HG02798 (cell line): ENCODE results near the gene KIFAP3.

Experiments
- ATAC-seq: cut with Tn5 transposase; IDR thresholded peaks from one replicate; pipeline ENCODE4 v1.9.1; 2021; ENCODE audit warnings: mild to moderate bottlenecking; ENCODE audit not compliant: unreplicated experiment, poor library complexity

The KIFAP3 gene

DNA sequence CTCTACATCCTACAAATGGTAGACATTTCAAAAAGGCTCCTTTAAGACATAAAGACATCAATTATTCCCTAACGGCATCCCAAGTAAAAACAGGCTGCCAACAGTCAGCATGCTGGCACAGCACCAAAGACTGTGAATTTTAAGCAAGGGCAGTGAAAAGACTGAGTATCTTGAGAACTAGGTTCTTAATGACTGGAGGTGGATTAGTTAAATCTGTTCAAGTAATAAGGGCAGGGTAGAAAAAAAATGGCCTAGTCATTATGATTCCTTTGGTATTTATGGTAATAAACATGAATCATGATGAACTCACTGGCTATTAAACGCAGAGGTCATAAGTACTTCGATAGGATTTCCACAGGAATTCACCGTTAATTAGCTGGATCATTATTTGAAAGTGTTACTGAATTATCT is 75.2 kb downstream of the KIFAP3 start:
- ATAC-seq = no peak

DNA sequence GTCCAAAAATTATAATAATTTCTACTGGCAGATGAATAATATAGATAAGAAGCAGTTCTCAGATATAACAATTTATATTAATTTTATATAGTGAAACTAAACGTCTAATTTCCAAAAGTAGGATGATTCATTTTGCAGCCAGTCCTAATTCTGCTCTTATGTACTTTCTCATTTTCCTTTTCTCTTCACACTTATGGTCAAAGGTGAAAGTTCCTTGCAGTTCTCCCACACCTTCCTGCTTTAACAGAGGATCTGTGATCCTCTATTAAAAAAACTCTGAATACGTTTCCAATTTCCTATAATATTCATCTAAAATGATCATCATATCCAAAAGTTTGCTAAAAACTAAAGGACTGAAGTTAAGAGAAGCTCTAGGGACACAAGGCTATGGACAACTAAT is 78.5 kb downstream of the KIFAP3 start:
- no peak for ATAC-seq

GRCh38 chr1:169989246-169989645 is 85.2 kb downstream of the KIFAP3 start:
- no peak for ATAC-seq

DNA sequence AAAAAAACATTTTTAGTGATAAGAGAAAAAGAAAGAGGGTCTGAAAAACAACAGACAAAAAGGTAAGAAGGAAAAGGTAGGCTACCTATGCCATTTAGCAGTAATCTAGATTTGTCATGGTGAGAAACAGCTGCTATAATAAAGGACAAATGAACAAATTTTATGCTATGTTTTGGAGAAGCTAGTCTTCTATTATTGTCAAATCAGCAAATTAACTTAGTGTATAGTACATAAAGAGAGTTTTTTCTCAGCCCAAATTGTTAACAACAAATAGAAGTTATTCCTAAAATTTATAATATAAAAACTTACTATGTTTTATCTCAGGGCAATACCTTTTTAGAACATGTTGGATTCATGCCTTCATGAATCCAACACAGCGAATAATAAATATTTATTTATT is 88.7 kb downstream of the KIFAP3 start:
- ATAC-seq = no peak

- no peak for ATAC-seq
Measured at GRCh38 chr1:169974067-169974466, 100.4 kb downstream of the KIFAP3 start.

DNA sequence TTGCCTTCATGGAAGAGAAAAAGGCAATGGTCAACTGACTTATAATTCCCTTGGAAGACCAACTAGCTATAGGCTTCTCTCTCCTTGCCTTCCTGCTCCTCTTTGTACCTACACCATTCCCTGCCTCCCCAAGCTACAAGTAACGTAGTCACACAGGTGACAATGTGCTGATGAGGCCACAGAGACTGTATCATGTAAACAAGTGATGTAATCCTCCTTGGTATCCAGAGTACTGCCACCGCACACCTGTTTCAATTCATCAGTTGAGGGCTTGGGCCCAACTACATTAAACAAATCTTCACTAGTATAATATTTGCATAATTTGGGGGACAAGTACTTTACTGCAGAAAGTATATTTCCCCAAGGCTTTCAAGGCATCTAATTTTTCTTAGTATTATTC is 104.4 kb downstream of the KIFAP3 start:
- ATAC-seq = no peak

DNA sequence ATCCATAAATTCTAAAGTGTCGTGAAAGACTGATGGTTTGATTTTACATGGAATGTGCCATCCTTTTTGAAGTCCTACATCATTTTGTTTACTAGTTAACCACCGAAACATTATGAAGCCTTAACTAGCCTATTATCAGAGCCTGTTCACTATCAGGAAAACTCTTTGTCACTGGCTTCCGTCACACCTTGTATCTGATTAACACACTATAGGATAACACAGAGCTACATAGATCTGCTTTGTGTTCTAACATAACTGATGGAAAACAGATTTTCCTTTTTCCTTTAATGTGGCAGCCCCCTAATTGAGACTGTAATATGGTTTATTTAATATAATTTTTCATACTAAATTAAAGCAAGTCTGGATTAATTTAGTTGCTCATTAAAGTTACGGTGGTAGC is 106.3 kb downstream of the KIFAP3 start:
- ATAC-seq = no peak

- ATAC-seq = no peak
Measured at GRCh38 chr1:169964206-169964605, 110.3 kb downstream of the KIFAP3 start.

DNA sequence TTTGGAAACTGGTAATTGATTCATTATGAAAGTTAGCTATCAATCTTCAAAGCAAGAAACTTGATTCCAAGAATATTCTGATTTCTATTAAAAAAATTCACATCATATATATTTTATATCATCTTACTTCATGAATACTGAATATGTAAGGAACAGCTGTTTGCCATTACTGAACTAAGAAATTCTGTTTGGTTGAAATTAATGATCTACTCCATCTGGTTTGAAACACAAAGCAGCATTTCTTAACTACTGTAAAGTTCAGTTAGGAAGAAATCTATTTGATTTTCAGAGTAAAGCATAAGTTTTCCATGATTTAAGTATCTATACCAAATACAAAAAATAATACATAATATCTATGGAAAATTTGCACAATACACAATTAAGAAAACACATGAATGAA is 114.8 kb downstream of the KIFAP3 start:
- no peak for ATAC-seq

DNA sequence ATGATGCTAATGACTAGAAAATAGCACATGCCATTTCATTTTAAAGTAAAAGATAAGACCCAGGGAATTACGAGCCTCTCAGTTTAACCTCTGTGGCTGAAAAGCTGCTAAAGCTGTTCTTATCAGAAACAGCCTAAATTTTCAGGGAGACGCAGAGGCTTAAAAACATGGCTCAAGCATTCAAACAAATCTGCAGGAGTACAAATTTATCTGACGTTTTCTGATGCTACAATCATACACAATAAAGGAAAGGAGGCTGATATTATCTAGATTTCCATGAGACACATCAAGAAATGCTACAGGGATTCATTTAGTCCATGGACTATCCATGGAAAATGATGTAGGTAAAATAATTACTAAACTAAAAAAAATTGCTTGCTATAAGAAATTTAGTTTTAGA is 115.5 kb downstream of the KIFAP3 start:
- no peak for ATAC-seq

GRCh38 chr1:169957884-169958283 is 116.6 kb downstream of the KIFAP3 start:
- no peak for ATAC-seq

GRCh38 chr1:169951108-169951507 is 123.4 kb downstream of the KIFAP3 start:
- no peak for ATAC-seq

GRCh38 chr1:169949139-169949538 is 125.4 kb downstream of the KIFAP3 start:
- no peak for ATAC-seq

GRCh38 chr1:169946206-169946605 is 128.3 kb downstream of the KIFAP3 start:
- ATAC-seq = no peak

DNA sequence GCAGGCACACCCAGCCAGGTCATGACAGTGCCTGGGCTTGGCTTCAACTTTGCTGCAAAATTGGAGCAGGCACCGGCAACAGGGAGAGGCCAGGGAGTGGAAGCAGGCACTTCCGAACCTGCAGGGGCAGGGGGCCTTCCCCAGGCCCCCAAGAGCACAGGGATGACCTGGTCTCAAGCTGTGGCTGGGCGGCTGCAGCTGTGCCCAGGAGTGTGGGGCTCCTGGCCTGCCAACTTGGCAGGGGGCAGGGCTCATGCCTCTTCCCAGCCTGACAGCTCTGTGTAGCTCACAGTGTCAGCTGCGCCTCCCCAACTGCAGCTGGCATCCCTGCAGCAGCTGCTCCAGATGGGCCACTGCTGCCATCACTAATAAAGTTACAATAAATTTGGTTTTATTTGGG is 129.3 kb downstream of the KIFAP3 start:
- ATAC-seq = no peak

- ATAC-seq = no peak
Measured at GRCh38 chr1:169944621-169945020, 129.9 kb downstream of the KIFAP3 start.

GRCh38 chr1:169943963-169944526 is 130.4 kb downstream of the KIFAP3 start:
- ATAC-seq = no peak

- no peak for ATAC-seq
Measured at GRCh38 chr1:169941982-169942830, 132.3 kb downstream of the KIFAP3 start.

DNA sequence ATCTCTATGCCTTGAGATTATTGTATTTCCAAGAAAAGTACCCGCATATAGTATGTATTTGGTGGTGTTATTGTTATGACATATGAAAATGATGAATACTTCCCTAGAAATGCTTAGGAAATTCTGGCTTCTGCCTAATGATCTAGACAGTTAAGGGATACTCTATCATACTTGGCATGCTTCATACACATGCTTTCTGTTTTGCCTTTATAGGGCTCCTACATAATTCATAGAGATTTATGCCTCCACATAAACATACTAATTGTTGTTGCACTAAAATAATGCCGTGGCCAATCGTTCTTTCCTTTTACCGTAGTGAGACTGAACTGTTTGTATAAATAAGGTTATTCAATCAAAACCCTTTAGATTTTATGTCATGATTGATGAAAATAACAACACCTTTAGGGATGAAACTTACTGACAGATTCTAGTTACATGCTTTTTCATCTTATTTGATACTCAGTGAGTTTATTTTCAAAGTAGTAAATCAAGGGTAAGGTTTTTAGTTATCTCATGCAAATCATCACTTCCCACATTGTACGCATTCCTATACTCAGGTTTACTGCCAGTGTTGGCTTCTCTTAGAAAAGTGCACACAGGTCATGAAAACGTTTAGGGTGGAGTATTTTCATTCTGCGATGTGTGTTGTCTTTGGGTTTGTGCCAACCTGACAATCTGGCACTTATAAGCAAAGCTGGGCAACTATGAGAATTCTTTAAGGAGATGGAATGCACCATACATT is 140.3 kb downstream of the KIFAP3 start:
- no peak for ATAC-seq

- no peak for ATAC-seq
Measured at GRCh38 chr1:169931795-169932231, 142.7 kb downstream of the KIFAP3 start.

DNA sequence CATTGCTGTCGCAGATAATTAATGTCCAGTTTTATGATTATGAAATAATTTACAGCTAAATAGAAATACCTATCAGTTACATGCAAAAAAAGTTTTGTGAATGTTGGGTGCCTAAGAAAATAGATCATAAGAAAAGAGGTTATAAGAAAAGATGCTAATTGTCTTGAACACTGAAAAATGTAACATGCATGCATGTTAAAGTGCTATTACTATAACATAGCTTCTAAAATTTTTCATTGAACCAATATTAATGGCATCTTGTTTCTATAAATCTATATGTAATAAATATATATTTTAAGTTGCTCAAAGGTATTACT is 145.3 kb downstream of the KIFAP3 start:
- ATAC-seq = no peak
